Measurements from ENCODE around the gene CSF3.
A peak's percentile ranks its signal among the peaks of the same experiment; 100 is the strongest.

Gene CSF3

GRCh38 chr17:40019140-40019991, 4.1 kb downstream of the CSF3 start:
- no peak for TF ChIP-seq POLR2A (IDR thresholded peaks at IDR 0.05; ENCODE audit: low read depth, low read length)
- no peak for TF ChIP-seq TAF1 (IDR thresholded peaks at IDR 0.05; ENCODE audit: borderline replicate concordance, low read depth, low read length)
- no peak for TF ChIP-seq POLR2AphosphoS5 (IDR thresholded peaks at IDR 0.05; ENCODE audit: low read depth, low read length)
- peak; percentile 16 for DNase-seq (ENCODE audit: insufficient read length)
- FAIRE-seq, result no peak

GRCh38 chr17:40020146-40020545, 4.9 kb downstream of the CSF3 start:
- TF ChIP-seq POLR2AphosphoS5 (IDR thresholded peaks at IDR 0.05; ENCODE audit: low read depth, low read length) (no peak), POLR2A (IDR thresholded peaks at IDR 0.05; ENCODE audit: low read depth, low read length) (no peak), TAF1 (IDR thresholded peaks at IDR 0.05; ENCODE audit: borderline replicate concordance, low read depth, low read length) (no peak)
- no peak for FAIRE-seq
- DNase-seq (ENCODE audit: insufficient read length), result peak; percentile 21

GRCh38 chr17:40021451-40021971, 6.3 kb downstream of the CSF3 start:
- peak; percentile 5 for DNase-seq (ENCODE audit: insufficient read length)
- no peak for FAIRE-seq
- TF ChIP-seq POLR2A (IDR thresholded peaks at IDR 0.05; ENCODE audit: low read depth, low read length), result no peak
- TF ChIP-seq POLR2AphosphoS5 (IDR thresholded peaks at IDR 0.05; ENCODE audit: low read depth, low read length), result no peak
- TF ChIP-seq TAF1 (IDR thresholded peaks at IDR 0.05; ENCODE audit: borderline replicate concordance, low read depth, low read length), result no peak

- FAIRE-seq (no peak), DNase-seq (ENCODE audit: insufficient read length) (peak; percentile 7)
- TF ChIP-seq POLR2AphosphoS5 (IDR thresholded peaks at IDR 0.05; ENCODE audit: low read depth, low read length) (no peak), TAF1 (IDR thresholded peaks at IDR 0.05; ENCODE audit: borderline replicate concordance, low read depth, low read length) (no peak), POLR2A (IDR thresholded peaks at IDR 0.05; ENCODE audit: low read depth, low read length) (no peak)
Observed at GRCh38 chr17:40022497-40022896, 7.3 kb downstream of the CSF3 start.

- TF ChIP-seq TAF1 (IDR thresholded peaks at IDR 0.05; ENCODE audit: borderline replicate concordance, low read depth, low read length) (no peak), POLR2AphosphoS5 (IDR thresholded peaks at IDR 0.05; ENCODE audit: low read depth, low read length) (no peak), POLR2A (IDR thresholded peaks at IDR 0.05; ENCODE audit: low read depth, low read length) (no peak)
Observed at GRCh38 chr17:40022961-40023541, 7.8 kb downstream of the CSF3 start.

GRCh38 chr17:40023590-40024292, 8.5 kb downstream of the CSF3 start:
- no peak for DNase-seq (ENCODE audit: insufficient read length)
- TF ChIP-seq POLR2AphosphoS5 (IDR thresholded peaks at IDR 0.05; ENCODE audit: low read depth, low read length) (no peak), TAF1 (IDR thresholded peaks at IDR 0.05; ENCODE audit: borderline replicate concordance, low read depth, low read length) (no peak), POLR2A (IDR thresholded peaks at IDR 0.05; ENCODE audit: low read depth, low read length) (no peak)
- FAIRE-seq, result no peak

More at GRCh38 chr17:40022961-40023541, 7.8 kb downstream of the CSF3 start:
- FAIRE-seq (no peak), DNase-seq (ENCODE audit: insufficient read length) (no peak)

GRCh38 chr17:40024901-40025300, 9.7 kb downstream of the CSF3 start:
- FAIRE-seq, result no peak
- TF ChIP-seq POLR2AphosphoS5 (IDR thresholded peaks at IDR 0.05; ENCODE audit: low read depth, low read length), result no peak
- TF ChIP-seq POLR2A (IDR thresholded peaks at IDR 0.05; ENCODE audit: low read depth, low read length), result no peak
- TF ChIP-seq TAF1 (IDR thresholded peaks at IDR 0.05; ENCODE audit: borderline replicate concordance, low read depth, low read length), result no peak
- no peak for DNase-seq (ENCODE audit: insufficient read length)

- FAIRE-seq (no peak), DNase-seq (ENCODE audit: insufficient read length) (no peak)
- TF ChIP-seq TAF1 (IDR thresholded peaks at IDR 0.05; ENCODE audit: borderline replicate concordance, low read depth, low read length) (no peak), POLR2A (IDR thresholded peaks at IDR 0.05; ENCODE audit: low read depth, low read length) (no peak), POLR2AphosphoS5 (IDR thresholded peaks at IDR 0.05; ENCODE audit: low read depth, low read length) (no peak)
Observed at GRCh38 chr17:40025559-40025958, 10.3 kb downstream of the CSF3 start.

GRCh38 chr17:40025991-40026815, 11.0 kb downstream of the CSF3 start:
- TF ChIP-seq TAF1 (IDR thresholded peaks at IDR 0.05; ENCODE audit: borderline replicate concordance, low read depth, low read length), result no peak
- no peak for TF ChIP-seq POLR2A (IDR thresholded peaks at IDR 0.05; ENCODE audit: low read depth, low read length)
- no peak for TF ChIP-seq POLR2AphosphoS5 (IDR thresholded peaks at IDR 0.05; ENCODE audit: low read depth, low read length)
- DNase-seq (ENCODE audit: insufficient read length) (peak; percentile 7), FAIRE-seq (no peak)

GRCh38 chr17:40026816-40027613, 11.8 kb downstream of the CSF3 start:
- FAIRE-seq, result peak; percentile 91
- TF ChIP-seq POLR2AphosphoS5 (IDR thresholded peaks at IDR 0.05; ENCODE audit: low read depth, low read length), result no peak
- DNase-seq (ENCODE audit: insufficient read length), result peak; percentile 90
